Endothelial cell of hepatic sinusoid (primary cell): ENCODE data around the gene LIMCH1.

ENCODE experiments used
- in situ Hi-C: cut with HindIII; loops from 2 replicates; pipeline ENCODE4 v1.10.0; 2017; ENCODE audit warnings: low sequenced_read_pairs

LIMCH1 gene

DNA sequence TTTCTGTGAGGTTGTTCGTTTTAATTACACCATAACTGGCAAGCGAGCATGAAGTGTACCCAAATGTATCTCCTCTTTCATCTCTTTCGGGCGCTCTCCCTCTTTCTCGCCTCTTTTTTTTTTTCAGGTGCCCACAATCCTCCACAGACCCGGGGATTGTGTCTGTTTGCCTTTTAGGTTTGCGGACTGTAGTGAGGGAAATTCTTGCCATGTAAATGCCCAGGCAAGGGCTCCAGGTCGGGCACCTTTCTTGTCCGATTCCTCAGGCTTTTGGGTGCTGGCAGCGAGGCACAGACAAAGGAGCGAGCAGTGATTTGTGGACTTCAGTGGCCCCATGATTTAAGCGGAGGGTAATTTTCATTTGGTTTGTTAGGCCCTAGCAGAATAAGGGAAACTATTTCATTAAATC lies 211.7 kb downstream of the LIMCH1 start:
- in situ Hi-C loops, result no loop called here
